GM19238 (cell line): ENCODE measurements around the gene HLA-DQB1.
"Not testable (repeated sequence)": the region's sequence is repeated elsewhere in the genome, so short reads cannot be mapped to it uniquely, and the experiment has no call there.

Experiments used
- DNase-seq: peaks from one replicate; pipeline ENCODE4 v3.0.0; 2011; ENCODE audit warnings: low spot score; ENCODE audit not compliant: insufficient read length

HLA-DQB1 gene

DNA sequence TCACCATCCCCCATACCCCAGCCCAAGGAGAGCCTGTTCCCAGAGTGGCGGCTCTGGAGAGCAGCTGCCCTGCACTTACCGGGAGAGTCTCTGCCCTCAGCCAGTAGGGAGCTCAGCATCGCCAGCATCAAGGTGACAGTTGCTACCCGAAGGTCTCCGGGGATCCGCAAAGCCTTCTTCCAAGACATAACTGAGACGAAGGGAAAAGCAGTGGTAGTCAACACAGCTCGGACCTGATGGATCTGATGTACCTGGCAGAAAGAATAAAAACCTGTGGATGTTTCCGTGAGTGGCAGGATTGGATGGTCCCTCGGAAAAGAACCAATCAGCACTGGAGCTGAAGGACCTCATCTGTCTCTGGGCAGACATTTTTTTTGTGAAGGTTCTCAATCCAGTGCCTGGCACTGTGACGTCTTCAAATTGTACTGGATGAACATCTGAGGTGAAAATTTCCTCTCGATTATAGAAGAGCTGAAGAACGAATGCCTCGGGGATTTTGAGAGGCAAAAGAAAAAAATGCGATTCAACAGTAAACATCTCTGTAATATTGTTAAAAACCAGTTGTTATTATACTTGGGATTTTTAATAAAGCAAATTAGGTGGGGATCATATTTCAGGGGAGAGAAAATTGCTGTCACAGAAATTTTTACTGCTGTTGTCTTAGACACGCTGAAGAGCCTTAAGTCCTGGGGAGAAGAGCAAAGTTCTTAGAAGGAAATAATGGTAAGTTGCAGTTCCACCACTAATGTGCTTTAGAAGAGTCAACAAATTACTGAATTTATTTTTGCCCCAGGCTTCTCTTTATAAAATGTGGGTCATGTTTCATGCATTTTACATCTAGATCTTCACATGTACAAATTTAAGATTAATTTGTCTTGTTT is at the start of gene HLA-DQB1:
TSS of gene HLA-DQB1 (minus strand) at position 238 of the 881 bp plus-strand sequence. CDS start at position 188, 50 bp downstream.
- DNase-seq, result peak; percentile 75

DNA sequence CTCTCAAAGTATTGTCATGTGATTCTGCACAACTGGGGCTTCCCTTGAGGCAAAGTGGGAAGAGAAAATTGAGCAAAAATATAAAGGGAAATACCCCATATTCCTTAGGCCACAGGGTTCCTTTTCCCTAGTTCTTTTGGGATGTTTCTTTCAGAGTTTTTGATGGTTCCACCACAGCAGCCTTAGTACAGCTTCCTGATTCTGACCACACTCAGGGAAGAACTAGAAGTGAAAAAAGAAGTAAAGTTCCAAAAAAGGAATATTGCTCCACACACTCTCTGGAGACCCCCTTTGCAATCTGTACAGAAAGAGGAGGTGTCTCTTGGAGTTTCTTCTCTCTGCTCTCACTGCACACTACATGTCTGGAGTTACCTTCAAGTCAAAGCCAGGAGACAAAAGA is 46.8 kb upstream of the HLA-DQB1 start:
- no peak for DNase-seq

DNA sequence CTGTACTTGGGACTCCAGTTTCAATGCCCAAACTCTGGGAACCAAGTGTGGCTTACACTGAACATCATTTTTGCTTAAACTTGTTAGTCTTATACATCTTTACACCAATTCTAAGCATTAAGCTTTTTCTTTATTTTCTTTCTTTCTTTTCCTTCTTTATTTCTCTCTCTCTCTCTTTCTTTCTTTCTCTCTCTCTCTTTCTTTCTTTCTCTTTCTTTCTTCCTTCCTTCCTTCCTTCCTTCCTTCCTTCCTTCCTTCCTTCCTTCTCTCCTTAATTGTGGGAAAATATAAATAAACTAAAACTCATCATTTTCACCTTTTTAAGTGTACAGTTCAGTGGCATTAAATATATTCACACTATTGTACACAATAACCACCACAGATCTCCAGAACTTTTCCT is 43.2 kb upstream of the HLA-DQB1 start:
- no peak for DNase-seq

DNA sequence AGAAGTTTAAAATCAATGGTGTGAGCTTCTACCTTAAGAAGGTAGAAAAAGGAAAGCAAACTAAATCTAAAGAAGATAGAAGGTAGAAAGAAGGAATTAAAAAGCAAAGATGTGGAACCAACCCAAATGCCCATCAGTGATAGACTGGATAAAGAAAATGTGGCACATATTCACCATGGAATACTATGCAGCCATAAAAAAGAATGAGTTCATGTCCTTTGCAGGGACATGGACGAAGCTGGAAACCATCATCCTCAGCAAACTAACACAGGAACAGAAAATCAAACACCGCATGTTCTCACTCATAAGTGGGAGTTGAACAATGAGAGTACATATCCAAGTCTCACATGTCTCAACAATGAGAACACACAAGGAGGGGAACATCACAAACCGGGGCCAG is 38.7 kb upstream of the HLA-DQB1 start:
- DNase-seq, result not testable (repeated sequence)

DNA sequence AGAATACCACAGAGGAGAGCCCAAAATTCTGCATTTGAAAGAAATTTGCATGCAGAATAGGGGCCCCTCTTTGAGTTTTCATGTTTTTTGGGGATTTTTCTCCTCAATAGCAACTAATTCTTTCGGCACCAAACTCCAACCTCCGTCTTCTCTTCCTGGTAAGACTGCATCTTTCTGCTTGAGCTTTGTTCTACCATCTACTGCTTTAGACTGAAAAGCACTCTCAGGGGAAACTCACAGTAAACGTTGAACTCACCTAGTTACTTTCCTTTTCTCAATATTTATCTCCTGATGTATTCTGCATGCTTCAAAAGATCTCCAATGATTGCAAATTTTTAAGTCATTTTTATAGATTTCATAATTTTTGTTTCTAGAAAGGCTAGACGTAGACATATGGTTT is 36.9 kb upstream of the HLA-DQB1 start:
- no peak for DNase-seq

DNA sequence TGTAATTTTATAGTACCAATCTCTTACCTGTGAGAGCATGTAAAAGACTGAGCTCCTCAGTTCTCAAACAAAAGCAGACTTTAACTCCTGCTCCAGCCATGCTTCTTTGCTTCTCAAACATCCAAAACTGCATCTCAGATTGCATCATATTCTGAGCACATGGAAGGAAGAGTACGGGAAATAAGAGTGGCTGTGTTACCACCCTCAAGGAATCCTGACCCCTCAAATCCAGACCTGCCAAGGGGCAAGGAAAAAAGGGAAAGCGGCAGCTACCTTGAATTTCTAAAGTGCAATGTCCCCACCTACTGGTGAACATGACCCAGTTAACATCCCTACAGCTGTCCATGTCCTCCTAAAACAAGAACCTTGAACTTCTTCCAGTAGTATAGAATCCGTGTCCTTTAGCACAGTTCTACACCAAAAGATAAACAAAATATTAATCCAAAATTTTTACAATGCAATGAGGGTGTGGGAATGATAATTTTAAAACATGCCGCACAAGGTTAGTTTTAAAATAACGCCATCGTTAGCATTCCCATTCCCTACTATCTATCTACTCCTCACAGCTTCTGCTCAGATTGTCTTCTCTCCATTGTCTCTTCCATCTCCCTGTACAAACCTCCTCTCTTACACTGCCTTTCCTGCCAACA is 34.1 kb upstream of the HLA-DQB1 start:
- no peak for DNase-seq

DNA sequence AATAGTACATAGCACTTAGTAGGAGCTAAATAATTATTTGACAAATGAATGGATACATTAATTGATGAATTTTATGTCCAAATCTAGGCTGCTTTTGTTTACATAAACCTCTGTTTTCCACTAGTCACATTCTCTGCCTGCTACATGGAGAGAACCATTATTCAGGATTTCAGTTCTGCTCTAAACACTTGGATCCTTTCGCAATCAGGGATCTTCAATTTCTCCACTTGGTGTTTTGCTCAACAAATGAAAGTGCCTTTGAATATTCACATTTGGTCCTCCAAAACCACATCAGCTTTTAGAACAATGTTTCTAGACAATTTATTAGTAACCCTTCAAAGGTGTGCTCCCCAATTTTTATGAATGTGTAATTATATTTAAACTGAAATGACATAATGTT is 30.6 kb upstream of the HLA-DQB1 start:
- DNase-seq, result no peak

DNA sequence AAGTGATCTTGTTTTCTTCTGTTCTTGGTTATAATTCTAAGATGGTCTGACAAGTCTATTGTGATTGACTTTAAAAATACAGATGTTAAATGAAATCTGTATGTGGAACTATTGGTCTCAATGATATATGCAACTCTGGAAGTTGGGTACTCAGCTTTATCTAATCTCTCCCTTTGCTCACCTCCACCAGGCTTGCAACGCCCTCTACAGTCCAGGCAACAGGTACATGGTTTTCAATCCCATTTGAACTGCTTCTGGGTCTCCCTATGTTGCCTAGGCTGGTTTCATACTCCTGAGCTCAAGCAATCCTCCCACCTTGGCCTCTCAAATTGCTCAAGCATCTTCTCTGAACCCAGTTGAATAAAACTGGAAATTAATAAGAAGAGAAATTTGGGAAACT is 25.6 kb upstream of the HLA-DQB1 start:
- DNase-seq, result no peak

DNA sequence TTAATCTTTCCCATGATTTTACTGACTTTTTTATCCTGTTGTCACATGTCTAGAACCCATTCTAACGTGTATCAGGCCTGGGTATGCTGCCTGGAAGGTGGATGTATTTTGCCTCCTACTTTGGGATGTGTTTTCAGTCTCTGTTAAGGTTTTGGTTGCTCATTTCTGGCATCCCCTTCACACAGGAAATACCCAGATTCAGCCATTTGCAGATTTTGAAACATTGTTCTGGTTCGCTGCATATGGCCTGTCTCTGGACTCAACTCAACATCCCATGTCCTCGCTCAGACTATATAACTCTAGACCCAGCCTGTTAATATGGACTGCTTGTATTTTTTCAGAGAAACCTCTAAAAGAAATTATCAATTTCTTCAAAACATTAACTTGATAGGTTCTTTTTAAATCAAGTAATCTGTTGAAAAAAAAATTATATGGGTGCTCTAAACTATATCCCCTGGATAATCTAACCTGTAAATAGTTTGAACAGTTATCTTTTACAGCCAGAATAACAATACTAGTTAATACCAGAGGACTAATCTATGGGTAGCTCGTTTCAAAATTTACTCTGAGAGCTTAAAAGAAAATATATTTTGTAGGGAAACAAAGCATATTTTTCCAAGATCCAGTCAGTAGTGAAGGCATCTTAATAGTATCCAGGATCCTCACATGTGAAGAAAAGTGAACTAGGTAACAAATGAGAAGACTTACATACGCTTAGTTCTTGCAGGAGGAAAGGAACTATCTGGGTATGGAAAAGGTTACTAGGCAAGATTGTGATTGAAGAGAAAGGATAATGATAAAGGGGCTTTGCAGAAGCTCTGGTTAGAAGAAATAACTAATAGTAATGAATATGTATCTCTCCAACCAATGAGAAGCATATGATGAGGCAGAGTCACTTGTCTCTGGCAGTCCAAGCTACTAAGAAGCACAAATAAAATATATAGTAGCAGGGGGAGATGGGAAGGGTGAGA is 23.4 kb upstream of the HLA-DQB1 start:
- no peak for DNase-seq

DNA sequence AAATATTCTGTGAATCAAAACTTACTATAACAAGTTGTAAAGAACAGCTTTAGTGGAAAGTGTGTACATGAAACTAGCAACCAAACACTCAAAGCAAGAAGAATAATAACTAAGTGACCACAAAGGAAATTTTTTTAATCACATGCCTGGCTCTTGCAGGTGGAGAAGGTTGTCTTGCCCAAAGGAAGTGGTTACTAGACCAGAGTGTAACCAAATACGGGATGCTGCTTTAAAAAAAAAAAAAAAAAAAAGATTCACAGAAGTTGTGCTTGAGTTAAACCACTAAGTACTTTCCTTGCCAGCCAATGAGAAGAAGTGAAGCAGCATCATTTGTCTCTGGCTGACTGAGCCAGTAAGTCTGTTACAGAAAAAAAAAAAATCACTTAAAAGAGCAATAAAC is 19.1 kb upstream of the HLA-DQB1 start:
- no peak for DNase-seq

DNA sequence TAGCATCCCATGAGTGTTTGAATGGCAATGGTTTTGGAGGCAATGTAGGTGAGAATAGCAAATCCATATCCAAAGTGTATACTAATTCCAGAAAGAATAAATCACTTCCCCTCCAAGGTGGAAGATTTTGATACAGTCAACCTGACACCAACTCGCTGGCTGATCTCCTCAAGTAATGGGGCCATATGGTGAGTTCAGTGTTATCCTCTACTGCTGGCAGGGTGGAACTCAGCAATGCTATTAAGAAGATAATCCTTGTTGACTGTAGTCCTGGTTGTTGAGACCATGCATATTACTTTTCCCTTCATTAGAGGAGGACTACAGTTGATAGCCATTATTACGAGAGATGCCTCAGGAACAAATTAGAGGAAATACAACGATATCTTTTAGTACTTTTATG is 17.8 kb upstream of the HLA-DQB1 start:
- no peak for DNase-seq

DNA sequence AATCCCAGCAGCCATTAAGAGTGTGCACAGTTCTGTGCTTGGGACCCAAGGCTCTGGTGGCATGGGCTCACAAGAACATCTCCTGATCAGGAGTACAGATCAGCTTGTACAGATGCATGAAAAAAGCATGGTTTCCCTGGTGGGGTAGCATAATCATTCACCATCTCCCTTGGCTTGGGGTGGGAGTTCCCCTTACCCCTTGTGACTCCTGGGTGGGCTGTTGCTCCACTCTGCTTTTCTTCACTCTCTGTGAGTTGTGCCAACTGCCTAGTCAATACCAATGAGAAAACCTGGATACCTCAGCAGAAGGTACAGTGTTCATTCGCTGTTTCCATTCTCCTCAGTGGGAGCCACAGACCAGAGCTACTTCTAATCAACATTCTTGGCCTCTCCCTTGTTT is 13.6 kb upstream of the HLA-DQB1 start:
- DNase-seq, result no peak

DNA sequence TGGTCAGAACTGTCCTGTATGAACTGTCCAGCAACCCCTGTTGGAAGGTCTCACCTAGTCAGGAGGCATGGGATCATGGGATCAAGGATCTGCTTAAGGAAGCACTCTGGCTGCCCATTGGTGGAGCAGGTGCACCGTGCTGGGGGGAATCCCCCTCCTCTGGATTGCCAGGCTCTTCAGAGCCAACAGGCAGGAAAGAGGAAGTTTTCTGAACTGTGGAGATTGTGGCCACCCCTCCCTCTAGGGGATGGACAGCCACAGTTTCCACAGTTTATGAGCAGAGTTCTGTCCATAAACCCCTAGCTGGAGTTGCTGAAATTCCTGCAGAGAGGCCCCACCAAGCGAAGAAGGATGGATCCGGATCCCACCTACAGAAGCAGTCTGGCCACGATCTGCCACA is 13.0 kb upstream of the HLA-DQB1 start:
- no peak for DNase-seq

DNA sequence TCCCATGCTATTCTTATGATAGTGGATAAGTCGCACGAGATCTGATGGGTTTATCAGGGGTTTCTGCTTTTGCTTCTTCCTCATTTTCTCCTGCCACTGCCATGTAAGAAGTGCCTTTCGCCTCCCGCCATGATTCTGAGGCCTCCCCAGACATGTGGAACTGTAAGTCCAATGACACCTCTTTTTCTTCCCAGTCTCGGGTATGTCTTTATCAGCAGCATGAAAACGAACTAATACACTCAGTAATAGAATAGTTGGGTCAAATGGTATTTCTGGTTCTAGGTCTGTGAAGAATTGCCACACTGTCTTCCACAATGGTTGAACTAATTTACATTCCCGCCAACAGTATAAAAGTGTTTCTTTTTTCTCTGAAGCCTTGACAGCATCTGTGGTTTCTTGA is 7.7 kb upstream of the HLA-DQB1 start:
- DNase-seq, result not testable (repeated sequence)

DNA sequence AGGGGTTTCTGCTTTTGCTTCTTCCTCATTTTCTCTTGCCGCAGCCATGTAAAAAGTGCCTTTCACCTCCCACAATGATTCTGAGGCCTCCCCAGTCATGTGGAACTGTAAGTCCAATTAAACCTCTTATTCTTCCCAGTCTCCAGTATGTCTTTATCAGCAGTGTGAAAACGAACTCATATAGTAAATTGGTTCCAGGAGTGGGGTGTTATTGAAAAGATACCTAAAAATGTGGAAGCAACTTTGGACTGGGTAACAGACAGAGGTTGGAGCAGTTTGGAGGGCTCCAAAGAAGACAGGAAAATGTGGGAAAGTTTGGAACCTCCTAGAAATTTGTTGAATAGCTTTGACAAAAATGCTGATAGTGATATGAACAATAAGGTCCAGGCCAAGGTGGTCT is 5.5 kb upstream of the HLA-DQB1 start:
- DNase-seq, result not testable (repeated sequence)

DNA sequence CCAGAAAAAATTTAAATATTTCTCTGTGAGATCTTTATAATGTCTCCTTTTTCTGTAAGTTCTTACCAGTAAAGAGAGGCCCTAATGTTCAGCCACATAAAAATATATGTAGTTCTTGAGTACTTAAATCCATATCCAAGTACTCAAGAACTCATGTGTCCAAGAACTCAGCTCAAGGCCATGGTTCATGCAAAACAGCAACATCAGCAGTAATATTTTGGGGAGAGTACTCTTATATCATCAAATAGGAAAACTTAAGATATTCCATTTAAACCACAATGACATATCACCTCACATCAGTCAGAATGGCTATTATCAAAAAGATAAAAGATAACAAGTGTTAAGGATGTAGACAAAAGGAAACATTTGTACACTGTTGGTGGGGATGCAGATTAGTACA is 3.4 kb upstream of the HLA-DQB1 start:
- DNase-seq, result no peak

DNA sequence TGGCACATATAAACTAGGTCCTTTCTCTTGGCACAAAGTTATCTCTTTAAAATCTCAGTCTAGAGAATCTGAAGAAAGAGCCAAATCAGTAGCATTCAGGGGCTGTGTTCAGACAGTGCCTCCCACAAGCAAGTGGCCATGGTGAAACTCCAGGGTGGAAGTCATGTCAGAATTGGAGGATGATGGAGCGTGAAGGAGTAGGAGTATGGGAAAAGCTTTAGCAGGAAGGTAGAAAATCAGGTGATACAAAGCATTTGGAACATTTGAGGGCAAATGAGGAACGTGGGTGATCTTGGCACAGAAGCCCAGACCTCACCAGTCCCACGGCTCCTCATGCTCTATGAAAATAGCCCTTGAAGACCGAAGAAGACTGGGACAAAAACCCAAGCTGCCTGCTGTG is 2.8 kb upstream of the HLA-DQB1 start:
- no peak for DNase-seq

DNA sequence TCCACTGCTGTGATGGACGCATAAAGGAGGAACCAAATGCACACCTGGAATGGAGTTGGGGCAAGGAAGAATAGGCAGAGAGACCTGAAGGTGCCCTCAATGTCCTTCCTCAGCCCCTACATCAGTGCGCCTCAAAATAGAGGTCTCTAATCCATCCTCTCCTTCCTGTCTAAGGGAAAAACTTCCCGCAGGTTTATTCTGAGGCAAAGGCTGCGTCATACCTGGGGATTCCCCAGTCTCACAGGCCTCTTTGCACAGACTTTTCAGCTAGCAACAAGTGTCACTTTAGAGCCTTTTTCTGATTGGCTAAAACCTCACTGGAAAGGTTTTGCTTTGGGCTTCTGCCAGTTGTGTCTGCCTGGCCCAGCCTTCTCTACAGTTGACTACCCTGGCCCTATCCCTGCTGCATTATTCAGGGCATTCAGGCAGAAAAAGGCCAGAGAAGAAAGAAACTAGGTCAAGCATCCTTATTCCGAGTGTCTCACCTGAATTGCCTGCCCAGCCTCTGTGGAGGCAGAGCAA is 1.8 kb upstream of the HLA-DQB1 start:
- DNase-seq, result peak; percentile 56

DNA sequence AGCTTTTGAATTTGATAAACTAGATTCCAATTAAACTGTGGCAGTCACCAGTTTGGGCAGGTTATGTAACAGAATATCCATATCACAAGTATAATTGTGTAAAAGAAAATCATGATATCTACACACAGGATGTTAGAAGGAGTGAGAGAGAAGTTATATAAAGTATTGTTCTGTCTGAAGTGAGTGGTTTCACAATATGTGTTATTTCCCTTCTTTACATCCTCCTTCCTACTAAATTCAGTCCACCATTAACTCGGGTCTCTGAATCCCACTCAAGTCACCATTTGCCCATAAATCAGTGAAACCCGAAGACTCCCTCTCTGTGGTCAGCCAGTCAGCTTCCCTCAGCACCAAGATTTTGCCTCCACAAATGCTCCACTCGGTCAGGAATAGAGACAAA is 796 bp downstream of the HLA-DQB1 start:
- DNase-seq, result no peak

DNA sequence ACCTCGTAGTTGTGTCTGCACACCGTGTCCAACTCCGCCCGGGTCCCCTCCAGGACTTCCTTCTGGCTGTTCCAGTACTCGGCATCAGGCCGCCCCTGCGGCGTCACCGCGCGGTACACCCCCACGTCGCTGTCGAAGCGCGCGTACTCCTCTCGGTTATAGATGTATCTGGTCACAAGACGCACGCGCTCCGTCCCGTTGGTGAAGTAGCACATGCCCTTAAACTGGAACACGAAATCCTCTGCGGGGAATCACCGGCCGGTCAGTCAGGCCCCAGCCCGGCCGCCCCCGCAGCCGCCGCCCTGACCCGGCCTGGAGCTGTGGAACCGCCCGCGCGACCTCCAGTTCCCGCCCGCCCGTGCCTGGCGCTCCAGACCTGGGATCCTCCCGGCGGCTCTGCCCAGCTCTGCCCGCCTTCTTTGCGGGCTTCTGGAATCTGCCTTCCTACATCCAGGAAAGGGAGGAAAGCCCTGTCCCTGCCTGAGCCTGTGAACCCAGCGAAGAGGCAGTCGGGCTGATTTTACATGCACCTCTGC is 1.6 kb downstream of the HLA-DQB1 start:
- DNase-seq, result no peak

DNA sequence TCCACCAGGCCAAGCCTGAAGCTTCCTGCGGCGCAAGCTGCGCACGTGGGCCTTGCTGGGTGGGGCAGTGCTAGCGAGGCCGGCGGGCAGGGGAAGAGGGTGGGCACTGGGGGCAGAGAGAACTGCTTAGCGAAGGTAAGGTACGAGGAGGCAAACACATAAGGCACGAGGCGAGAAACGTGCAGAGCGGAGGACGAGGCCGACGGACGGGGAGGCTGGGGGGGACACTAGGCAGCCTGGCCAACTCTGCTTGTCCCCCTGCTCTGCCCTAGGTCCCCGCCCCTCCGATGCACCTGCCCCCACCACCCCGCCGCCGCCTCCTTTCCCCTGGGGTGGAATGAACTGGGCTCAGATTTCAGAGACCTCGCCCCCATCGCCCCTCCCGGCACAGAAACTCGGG is 2.1 kb downstream of the HLA-DQB1 start:
- DNase-seq, result no peak
